Measurements from ENCODE around the gene FBXW2.

The FBXW2 gene

GRCh38 chr9:120773256-120773655 lies 20.0 kb downstream of the FBXW2 start:
- no peak for TF ChIP-seq CTCF (IDR thresholded peaks at IDR 0.05)
- Histone ChIP-seq H3K27ac (no peak overlapping the region), H3K4me3 (no peak overlapping the region)
- no peak for DNase-seq (ENCODE audit: low spot score)

GRCh38 chr9:120770931-120771330 lies 22.3 kb downstream of the FBXW2 start:
- H3K27ac ChIP-seq = no peak overlapping the region
- no peak for TF ChIP-seq CTCF (IDR thresholded peaks at IDR 0.05)
- DNase-seq (ENCODE audit: low spot score) = no peak
- H3K4me3 ChIP-seq = no peak overlapping the region

GRCh38 chr9:120768886-120769285 lies 24.3 kb downstream of the FBXW2 start:
- TF ChIP-seq CTCF (IDR thresholded peaks at IDR 0.05) = no peak
- H3K27ac ChIP-seq = no peak overlapping the region
- H3K4me3 ChIP-seq = no peak overlapping the region
- DNase-seq (ENCODE audit: low spot score) = no peak

- TF ChIP-seq CTCF (IDR thresholded peaks at IDR 0.05) = no peak
- no peak for DNase-seq (ENCODE audit: low spot score)
- Histone ChIP-seq H3K4me3 (no peak overlapping the region), H3K27ac (no peak overlapping the region)
Observed at GRCh38 chr9:120768247-120768646, 25.0 kb downstream of the FBXW2 start.

- no peak for TF ChIP-seq CTCF (IDR thresholded peaks at IDR 0.05)
- Histone ChIP-seq H3K27ac (no peak overlapping the region), H3K4me3 (no peak overlapping the region)
- no peak for DNase-seq (ENCODE audit: low spot score)
Observed at GRCh38 chr9:120767451-120767850, 25.8 kb downstream of the FBXW2 start.

- no peak overlapping the region for H3K4me3 ChIP-seq
- TF ChIP-seq CTCF (IDR thresholded peaks at IDR 0.05) = no peak
- no peak overlapping the region for H3K27ac ChIP-seq
- no peak for DNase-seq (ENCODE audit: low spot score)
Observed at GRCh38 chr9:120765910-120766425, 27.2 kb downstream of the FBXW2 start.

- DNase-seq (ENCODE audit: low spot score) = no peak
- no peak overlapping the region for H3K4me3 ChIP-seq
- no peak for TF ChIP-seq CTCF (IDR thresholded peaks at IDR 0.05)
- H3K27ac ChIP-seq = no peak overlapping the region
Observed at GRCh38 chr9:120764476-120764875, 28.7 kb downstream of the FBXW2 start.
